Liver (tissue), 9 donors: ENCODE measurements around the gene RPL23. TPM values are rescaled to one million over a fixed set of nuclear protein-coding genes. Genes with fewer than 3 reads are reported as not detected.

Source experiments
- DNase-seq: peaks from one replicate; pipeline ENCODE4 v3.0.0-alpha.2; 2017; ENCODE audit warnings: low spot score
- H3K27ac ChIP-seq, 2 donors: one replicate each; pipeline ENCODE4 v1.7.0; 2013; ENCODE audit warnings: inconsistent platforms in 2 of 2, low read length in 2 of 2, control low read depth in 1 of 2, low read depth in 1 of 2, mild to moderate bottlenecking in 1 of 2
- H3K27me3 ChIP-seq, 4 donors: one replicate each; pipeline versions ENCODE4 v1.6.1 to v1.7.0; 2013; ENCODE audit warnings: low read length in 3 of 4, inconsistent platforms in 1 of 4, mild to moderate bottlenecking in 1 of 4, moderate library complexity in 1 of 4; ENCODE audit not compliant: control insufficient read depth in 4 of 4, insufficient read depth in 4 of 4
- H3K36me3 ChIP-seq, 4 donors: one replicate each; pipeline versions ENCODE4 v1.6.1 to v1.7.0; 2013; ENCODE audit warnings: low read length in 3 of 4, mild to moderate bottlenecking in 3 of 4, low read depth in 1 of 4, moderate library complexity in 1 of 4; ENCODE audit not compliant: control insufficient read depth in 4 of 4, insufficient read depth in 3 of 4
- H3K4me1 ChIP-seq, 4 donors: one replicate each; pipeline versions ENCODE4 v1.6.1 to v1.7.0; 2013; ENCODE audit warnings: low read length in 3 of 4, mild to moderate bottlenecking in 3 of 4, moderate library complexity in 1 of 4; ENCODE audit not compliant: control insufficient read depth in 4 of 4, insufficient read depth in 4 of 4
- H3K4me3 ChIP-seq, 3 donors: one replicate each; pipeline versions ENCODE4 v1.6.1 to v1.7.0; 2013; ENCODE audit warnings: low read length in 3 of 3, control low read depth in 1 of 3, low read depth in 1 of 3, mild to moderate bottlenecking in 1 of 3
- H3K9ac ChIP-seq, 2 donors: one replicate each; pipeline ENCODE4 v1.7.0; 2013; ENCODE audit warnings: low read length in 2 of 2, mild to moderate bottlenecking in 2 of 2, moderate library complexity in 2 of 2, control low read depth in 1 of 2, low read depth in 1 of 2
- H3K9me3 ChIP-seq, 4 donors: one replicate each; pipeline versions ENCODE4 v1.6.1 to v1.7.0; 2013; ENCODE audit warnings: low read length in 3 of 4; ENCODE audit not compliant: control insufficient read depth in 4 of 4
- EGR1 ChIP-seq, 2 donors: IDR thresholded peaks; 2 replicates each; pipeline ENCODE4 v1.6.1; 2016 to 2018; ENCODE audit warnings: antibody characterized with exemption in 2 of 2, low read depth in 2 of 2
- FOXA1 ChIP-seq: IDR thresholded peaks from 2 replicates; pipeline ENCODE4 v1.6.1; 2016; ENCODE audit warnings: antibody characterized with exemption
- FOXA2 ChIP-seq: IDR thresholded peaks from 2 replicates; pipeline ENCODE4 v1.6.1; 2016; ENCODE audit warnings: antibody characterized with exemption
- GABPA ChIP-seq, 2 donors: IDR thresholded peaks in 1 of 2; conservative IDR thresholded peaks in 1 of 2; 2 replicates each; pipeline ENCODE4 v1.6.1; 2016; ENCODE audit warnings: antibody characterized with exemption in 2 of 2, mild to moderate bottlenecking in 1 of 2, moderate library complexity in 1 of 2
- HNF4A ChIP-seq, 2 donors: conservative IDR thresholded peaks; 2 replicates each; pipeline ENCODE4 v1.6.1; 2016; ENCODE audit warnings: antibody characterized with exemption in 2 of 2, mild to moderate bottlenecking in 2 of 2
- HNF4G ChIP-seq: IDR thresholded peaks from 2 replicates; pipeline ENCODE4 v1.6.1; 2016; ENCODE audit warnings: antibody characterized with exemption
- JUND ChIP-seq, 2 donors: IDR thresholded peaks; 2 replicates each; pipeline ENCODE4 v1.6.1; 2016; ENCODE audit warnings: antibody characterized with exemption in 2 of 2
- NR2F2 ChIP-seq: IDR thresholded peaks from 2 replicates; pipeline ENCODE4 v1.6.1; 2016; ENCODE audit warnings: antibody characterized with exemption
- RAD21 ChIP-seq, 2 donors: IDR thresholded peaks; 2 replicates each; pipeline ENCODE4 v1.6.1; 2016; ENCODE audit warnings: antibody characterized with exemption in 2 of 2, mild to moderate bottlenecking in 2 of 2
- RXRA ChIP-seq, 2 donors: IDR thresholded peaks; 2 replicates each; pipeline ENCODE4 v1.6.1; 2017 to 2018; ENCODE audit warnings: antibody characterized with exemption in 2 of 2, mild to moderate bottlenecking in 1 of 2
- SP1 ChIP-seq: IDR thresholded peaks from 2 replicates; pipeline ENCODE4 v1.6.1; 2018; ENCODE audit warnings: antibody characterized with exemption, mild to moderate bottlenecking
- TAF1 ChIP-seq: conservative IDR thresholded peaks from 2 replicates; pipeline ENCODE4 v1.6.1; 2016; ENCODE audit warnings: antibody characterized with exemption, mild to moderate bottlenecking
- YY1 ChIP-seq: IDR thresholded peaks from 2 replicates; pipeline ENCODE4 v1.6.1; 2016; ENCODE audit warnings: antibody characterized with exemption, mild to moderate bottlenecking
- WGBS: extraction: QIAGEN DNeasy Blood & Tissue Kit; methylation state at CpG from one replicate; pipeline ENCODE4 v1.1.7; 2013; 5-methylcytosine and 5-hydroxymethylcytosine counted together
- polyA plus RNA-seq, 2 donors: library from polyadenylated mRNA; stranded (reverse) in 1 of 2; unstranded in 1 of 2; fragments of 200-250 nt in 1 of 2; fragments of >200 nt in 1 of 2; fragmentation: Nextera tagmentation in 1 of 2; extraction: Ambion mirVana in 1 of 2; gene quantifications; one replicate each; pipeline versions ENCODE4 v1.2.1 to v1.2.3, GENCODE V29; 2013 to 2015
- total RNA-seq, 2 donors: library from RNA; depleted of rRNA; stranded (reverse); fragments of >200 nt; gene quantifications; one replicate each; pipeline ENCODE4 v1.2.3, GENCODE V29; 2014
- TF ChIP-seq, protein P1 (sequence below): IDR thresholded peaks from 2 replicates; pipeline ENCODE4 v1.6.1; 2016; ENCODE audit warnings: antibody characterized with exemption
- TF ChIP-seq, protein P2 (sequence below): IDR thresholded peaks from 2 replicates; pipeline ENCODE4 v1.6.1; 2016; ENCODE audit warnings: antibody characterized with exemption
- TF ChIP-seq, protein P3 (sequence below): fragments of 150-350 bp; IDR thresholded peaks from 2 replicates; pipeline ENCODE4 v1.5.1; 2017; ENCODE audit warnings: improper control_type of control experiment, low read depth, low read length; ENCODE audit not compliant: missing input control
- TF ChIP-seq, protein P4 (sequence below): IDR thresholded peaks from 2 replicates; pipeline ENCODE4 v1.6.1; 2016; ENCODE audit warnings: antibody characterized with exemption
- TF ChIP-seq, protein P5 (sequence below): IDR thresholded peaks from 2 replicates; pipeline ENCODE4 v1.6.1; 2016; ENCODE audit warnings: antibody characterized with exemption, mild to moderate bottlenecking
- donor health status: healthy.
- donor health status: healthy.
- donor health status: healthy.
- donor health status: healthy.
- donor health status: healthy.

Gene RPL23
- total and polyA plus RNA-seq, 4 donors: 284 to 797 (median 646) TPM

DNA sequence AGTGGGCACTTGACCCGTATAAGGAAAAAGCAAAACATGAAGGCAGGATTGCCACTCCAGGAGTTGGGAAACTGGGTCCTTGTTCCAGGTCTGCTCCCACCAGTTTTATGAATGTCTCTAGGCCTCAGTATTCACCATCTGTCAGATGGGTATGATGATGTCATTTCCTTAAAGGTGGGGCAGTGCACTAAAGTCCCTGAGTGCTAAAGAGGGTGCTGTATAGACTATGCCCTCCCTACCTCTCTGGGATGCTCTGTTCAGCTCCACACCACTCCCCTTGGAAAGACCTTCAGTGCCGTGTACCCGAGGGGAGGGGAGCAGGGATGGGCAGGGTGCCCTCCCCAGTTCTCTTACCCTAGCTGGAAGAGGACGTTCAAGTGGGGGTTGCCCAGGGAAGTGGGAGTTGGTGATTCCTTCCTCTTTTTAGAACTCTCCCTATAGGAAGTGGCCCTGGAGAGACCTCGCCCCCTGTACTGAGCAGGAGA is 18.5 kb upstream of the RPL23 start:
- Histone ChIP-seq H3K36me3 (peaks cover 0 to 3% (median 0%) of the 10 kb centered on the region in 4 donors), H3K27me3 (no peaks in the 10 kb centered on the region), H3K27ac (peak overlapping the region; percentile 88 to 96), H3K9ac (peak overlapping the region; percentile 50 to 87), H3K4me1 (peaks cover 0 to 50% (median 44%) of the 10 kb centered on the region in 4 donors), H3K9me3 (no peaks in the 10 kb centered on the region), H3K4me3 (peak overlapping the region; percentile 33 to 88 (median 74))
- 24% methylated on average over 5 of the region's 5 CpGs for WGBS
- no peak for DNase-seq
- TF ChIP-seq FOXA2 (no peak), EGR1 (IDR thresholded peaks at IDR 0.05; ENCODE audit: low read depth in 2 of 2) (no peak)
- TF ChIP-seq, protein P1, sequence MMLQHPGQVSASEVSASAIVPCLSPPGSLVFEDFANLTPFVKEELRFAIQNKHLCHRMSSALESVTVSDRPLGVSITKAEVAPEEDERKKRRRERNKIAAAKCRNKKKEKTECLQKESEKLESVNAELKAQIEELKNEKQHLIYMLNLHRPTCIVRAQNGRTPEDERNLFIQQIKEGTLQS: no peak

DNA sequence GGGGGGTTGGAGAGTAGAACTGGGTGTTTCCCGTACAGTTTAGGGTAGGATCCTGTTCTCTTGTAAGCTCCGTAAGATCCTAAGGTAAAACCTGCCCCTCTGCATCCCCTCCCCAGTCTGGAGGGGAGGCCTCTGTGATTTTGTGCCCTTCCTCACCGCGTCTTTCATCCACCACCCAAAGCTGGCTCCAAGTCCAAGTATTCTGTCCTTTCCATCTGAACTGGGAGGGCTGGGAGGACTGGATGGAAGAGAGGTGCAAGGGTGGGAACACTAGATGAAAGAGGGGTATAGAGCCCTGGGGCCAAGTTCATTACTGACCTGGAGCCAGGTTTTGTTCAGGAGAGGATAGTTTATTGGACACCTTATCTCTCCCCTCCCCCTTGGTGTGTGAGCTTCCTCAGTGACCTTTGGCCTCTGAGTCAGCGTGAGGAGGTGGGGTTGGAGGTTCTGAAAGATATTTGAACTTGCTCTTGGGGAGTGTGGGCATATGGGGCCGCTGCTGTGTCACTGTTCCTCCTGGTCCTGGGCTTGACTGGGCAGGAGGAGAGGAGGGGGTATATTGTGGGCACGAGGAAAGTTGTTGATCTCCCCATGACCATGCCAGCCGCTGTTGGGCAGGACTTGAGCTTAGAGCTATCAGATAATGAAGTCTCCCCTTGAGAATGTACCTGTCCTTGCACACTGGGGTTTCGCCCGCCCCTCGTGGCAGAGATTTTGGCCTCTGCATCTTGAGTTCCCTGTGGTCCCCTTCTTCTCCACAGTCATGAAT is 17.9 kb upstream of the RPL23 start:
- DNase-seq: peak; percentile 73
- Histone ChIP-seq H3K9me3 (no peaks in the 10 kb centered on the region), H3K9ac (peak overlapping the region; percentile 50 to 87), H3K27ac (peak overlapping the region; percentile 88 to 96), H3K4me1 (peaks cover 0 to 48% (median 42%) of the 10 kb centered on the region in 4 donors), H3K4me3 (peak overlapping the region; percentile 33 to 88 (median 74)), H3K27me3 (no peaks in the 10 kb centered on the region), H3K36me3 (no peaks in the 10 kb centered on the region)
- 13% methylated on average over 11 of the region's 11 CpGs for WGBS
- TF ChIP-seq, protein P2, sequence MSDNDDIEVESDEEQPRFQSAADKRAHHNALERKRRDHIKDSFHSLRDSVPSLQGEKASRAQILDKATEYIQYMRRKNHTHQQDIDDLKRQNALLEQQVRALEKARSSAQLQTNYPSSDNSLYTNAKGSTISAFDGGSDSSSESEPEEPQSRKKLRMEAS: peak; percentile 76
- TF ChIP-seq HNF4A (conservative IDR thresholded peaks at IDR 0.05) (peak; percentile 90 to 94), FOXA2 (peak; percentile 13), FOXA1 (no peak), SP1 (peak; percentile 84), YY1 (peak; percentile 37), GABPA (IDR thresholded peaks at IDR 0.05 in 1 of 2, conservative IDR thresholded peaks at IDR 0.05 in 1 of 2) (peak in 1 of 2 donors; percentile 52), HNF4G (peak; percentile 87), JUND (IDR thresholded peaks at IDR 0.05) (peak; percentile 97 to 99), RAD21 (IDR thresholded peaks at IDR 0.05) (peak; percentile 73 to 78), NR2F2 (peak; percentile 98), EGR1 (IDR thresholded peaks at IDR 0.05; ENCODE audit: low read depth in 2 of 2) (no peak), TAF1 (peak; percentile 33), RXRA (IDR thresholded peaks at IDR 0.05) (peak; percentile 92 to 94)
- TF ChIP-seq, protein P3, sequence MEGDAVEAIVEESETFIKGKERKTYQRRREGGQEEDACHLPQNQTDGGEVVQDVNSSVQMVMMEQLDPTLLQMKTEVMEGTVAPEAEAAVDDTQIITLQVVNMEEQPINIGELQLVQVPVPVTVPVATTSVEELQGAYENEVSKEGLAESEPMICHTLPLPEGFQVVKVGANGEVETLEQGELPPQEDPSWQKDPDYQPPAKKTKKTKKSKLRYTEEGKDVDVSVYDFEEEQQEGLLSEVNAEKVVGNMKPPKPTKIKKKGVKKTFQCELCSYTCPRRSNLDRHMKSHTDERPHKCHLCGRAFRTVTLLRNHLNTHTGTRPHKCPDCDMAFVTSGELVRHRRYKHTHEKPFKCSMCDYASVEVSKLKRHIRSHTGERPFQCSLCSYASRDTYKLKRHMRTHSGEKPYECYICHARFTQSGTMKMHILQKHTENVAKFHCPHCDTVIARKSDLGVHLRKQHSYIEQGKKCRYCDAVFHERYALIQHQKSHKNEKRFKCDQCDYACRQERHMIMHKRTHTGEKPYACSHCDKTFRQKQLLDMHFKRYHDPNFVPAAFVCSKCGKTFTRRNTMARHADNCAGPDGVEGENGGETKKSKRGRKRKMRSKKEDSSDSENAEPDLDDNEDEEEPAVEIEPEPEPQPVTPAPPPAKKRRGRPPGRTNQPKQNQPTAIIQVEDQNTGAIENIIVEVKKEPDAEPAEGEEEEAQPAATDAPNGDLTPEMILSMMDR: no peak
- TF ChIP-seq, protein P4, sequence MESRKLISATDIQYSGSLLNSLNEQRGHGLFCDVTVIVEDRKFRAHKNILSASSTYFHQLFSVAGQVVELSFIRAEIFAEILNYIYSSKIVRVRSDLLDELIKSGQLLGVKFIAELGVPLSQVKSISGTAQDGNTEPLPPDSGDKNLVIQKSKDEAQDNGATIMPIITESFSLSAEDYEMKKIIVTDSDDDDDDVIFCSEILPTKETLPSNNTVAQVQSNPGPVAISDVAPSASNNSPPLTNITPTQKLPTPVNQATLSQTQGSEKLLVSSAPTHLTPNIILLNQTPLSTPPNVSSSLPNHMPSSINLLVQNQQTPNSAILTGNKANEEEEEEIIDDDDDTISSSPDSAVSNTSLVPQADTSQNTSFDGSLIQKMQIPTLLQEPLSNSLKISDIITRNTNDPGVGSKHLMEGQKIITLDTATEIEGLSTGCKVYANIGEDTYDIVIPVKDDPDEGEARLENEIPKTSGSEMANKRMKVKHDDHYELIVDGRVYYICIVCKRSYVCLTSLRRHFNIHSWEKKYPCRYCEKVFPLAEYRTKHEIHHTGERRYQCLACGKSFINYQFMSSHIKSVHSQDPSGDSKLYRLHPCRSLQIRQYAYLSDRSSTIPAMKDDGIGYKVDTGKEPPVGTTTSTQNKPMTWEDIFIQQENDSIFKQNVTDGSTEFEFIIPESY: peak; percentile 38
- TF ChIP-seq, protein P1: peak; percentile 96
- TF ChIP-seq, protein P5, sequence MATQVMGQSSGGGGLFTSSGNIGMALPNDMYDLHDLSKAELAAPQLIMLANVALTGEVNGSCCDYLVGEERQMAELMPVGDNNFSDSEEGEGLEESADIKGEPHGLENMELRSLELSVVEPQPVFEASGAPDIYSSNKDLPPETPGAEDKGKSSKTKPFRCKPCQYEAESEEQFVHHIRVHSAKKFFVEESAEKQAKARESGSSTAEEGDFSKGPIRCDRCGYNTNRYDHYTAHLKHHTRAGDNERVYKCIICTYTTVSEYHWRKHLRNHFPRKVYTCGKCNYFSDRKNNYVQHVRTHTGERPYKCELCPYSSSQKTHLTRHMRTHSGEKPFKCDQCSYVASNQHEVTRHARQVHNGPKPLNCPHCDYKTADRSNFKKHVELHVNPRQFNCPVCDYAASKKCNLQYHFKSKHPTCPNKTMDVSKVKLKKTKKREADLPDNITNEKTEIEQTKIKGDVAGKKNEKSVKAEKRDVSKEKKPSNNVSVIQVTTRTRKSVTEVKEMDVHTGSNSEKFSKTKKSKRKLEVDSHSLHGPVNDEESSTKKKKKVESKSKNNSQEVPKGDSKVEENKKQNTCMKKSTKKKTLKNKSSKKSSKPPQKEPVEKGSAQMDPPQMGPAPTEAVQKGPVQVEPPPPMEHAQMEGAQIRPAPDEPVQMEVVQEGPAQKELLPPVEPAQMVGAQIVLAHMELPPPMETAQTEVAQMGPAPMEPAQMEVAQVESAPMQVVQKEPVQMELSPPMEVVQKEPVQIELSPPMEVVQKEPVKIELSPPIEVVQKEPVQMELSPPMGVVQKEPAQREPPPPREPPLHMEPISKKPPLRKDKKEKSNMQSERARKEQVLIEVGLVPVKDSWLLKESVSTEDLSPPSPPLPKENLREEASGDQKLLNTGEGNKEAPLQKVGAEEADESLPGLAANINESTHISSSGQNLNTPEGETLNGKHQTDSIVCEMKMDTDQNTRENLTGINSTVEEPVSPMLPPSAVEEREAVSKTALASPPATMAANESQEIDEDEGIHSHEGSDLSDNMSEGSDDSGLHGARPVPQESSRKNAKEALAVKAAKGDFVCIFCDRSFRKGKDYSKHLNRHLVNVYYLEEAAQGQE: peak; percentile 52
